Heart left ventricle (tissue), 13 donors: ENCODE results near the gene FBXO3.

Experiments
- POLR2A ChIP-seq, 2 donors: fragments of 450-650 bp; IDR thresholded peaks; one replicate each; pipeline ENCODE4 v1.6.1; 2017; ENCODE audit warnings: antibody characterized with exemption in 2 of 2, mild to moderate bottlenecking in 2 of 2, moderate library complexity in 2 of 2
- TF ChIP-seq, protein P1 (sequence below), 12 donors: fragments of 200-600 bp; sonication (generic) in 4 of 12; IDR thresholded peaks; one replicate each; pipeline versions ENCODE4 v1.5.0 to v1.8.0; 2018 to 2022; ENCODE audit warnings: antibody characterized with exemption in 12 of 12, mild to moderate bottlenecking in 5 of 12
- donor health status: ischemic (EF 13 %, LVEDD 7.1; RV severe dilation, severe dysfunction).
- donor health status: DM: no; HTN: yes; CAD: no.
- donor health status: DM: no; HTN: no; CAD: no.
- donor health status: ischemic (EF 25% LVEDD 6.9; RV normal size, moderate dysfunction).
- donor health status: ischemic (EF 25% LVEDD 5.7; RV mildly dilated, moderate dysfunction).
- donor health status: ischemic (EF 35%, LVEDD 5.7; RV mildly dilated, moderate dysfunction).
- donor health status: nonischemic (EF 11% LVEDD 7.7; RV severe dilation, severe dysfunction).
- donor health status: DM: yes; HTN: yes; CAD: no.
- donor health status: PGD.
- donor health status: ischemic (EF 29% LVEDD 5.4; RV normal size, mild dysfunction).
- donor health status: nonischemic (EF 23%, LVEDD 6.1; RV moderate dilation, normal function).

DNA sequence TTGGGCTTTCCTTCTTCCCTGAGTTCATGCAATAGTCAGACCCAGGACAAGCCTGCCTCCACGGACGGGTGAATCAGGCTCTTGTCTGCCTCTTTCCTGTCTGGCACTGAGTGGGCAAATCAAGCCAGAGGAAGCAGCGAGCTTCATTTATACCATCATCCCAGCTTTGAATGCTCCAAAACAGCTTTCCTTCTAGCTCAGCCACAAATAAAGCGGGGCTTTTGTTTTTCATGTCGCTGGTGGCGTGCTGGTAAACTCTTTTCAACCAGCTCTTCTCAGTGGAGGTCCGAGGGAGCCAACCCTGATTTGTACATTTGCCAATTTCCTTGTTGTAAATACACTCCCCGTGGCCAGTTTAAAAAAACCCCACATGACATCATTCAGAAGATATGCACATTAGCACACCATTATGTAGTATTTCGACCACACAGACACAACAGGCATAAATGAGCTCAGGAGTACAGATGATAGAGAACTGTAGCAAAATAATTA, 82.3 kb downstream of the FBXO3 start:
- TF ChIP-seq, protein P1, sequence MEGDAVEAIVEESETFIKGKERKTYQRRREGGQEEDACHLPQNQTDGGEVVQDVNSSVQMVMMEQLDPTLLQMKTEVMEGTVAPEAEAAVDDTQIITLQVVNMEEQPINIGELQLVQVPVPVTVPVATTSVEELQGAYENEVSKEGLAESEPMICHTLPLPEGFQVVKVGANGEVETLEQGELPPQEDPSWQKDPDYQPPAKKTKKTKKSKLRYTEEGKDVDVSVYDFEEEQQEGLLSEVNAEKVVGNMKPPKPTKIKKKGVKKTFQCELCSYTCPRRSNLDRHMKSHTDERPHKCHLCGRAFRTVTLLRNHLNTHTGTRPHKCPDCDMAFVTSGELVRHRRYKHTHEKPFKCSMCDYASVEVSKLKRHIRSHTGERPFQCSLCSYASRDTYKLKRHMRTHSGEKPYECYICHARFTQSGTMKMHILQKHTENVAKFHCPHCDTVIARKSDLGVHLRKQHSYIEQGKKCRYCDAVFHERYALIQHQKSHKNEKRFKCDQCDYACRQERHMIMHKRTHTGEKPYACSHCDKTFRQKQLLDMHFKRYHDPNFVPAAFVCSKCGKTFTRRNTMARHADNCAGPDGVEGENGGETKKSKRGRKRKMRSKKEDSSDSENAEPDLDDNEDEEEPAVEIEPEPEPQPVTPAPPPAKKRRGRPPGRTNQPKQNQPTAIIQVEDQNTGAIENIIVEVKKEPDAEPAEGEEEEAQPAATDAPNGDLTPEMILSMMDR (IDR thresholded peaks at IDR 0.05) = no peak
- TF ChIP-seq POLR2A (IDR thresholded peaks at IDR 0.05) = peak in 1 of 2 donors; percentile 9
